GM18873 (cell line): Measurements from ENCODE around the gene HMCN1.
A peak's percentile ranks its signal among the peaks of the same experiment; 100 is the strongest.
"Not testable (repeated sequence)": the region's sequence is repeated elsewhere in the genome, so short reads cannot be mapped to it uniquely, and the experiment has no call there.

Experiments
- ATAC-seq: cut with Tn5 transposase; IDR thresholded peaks from one replicate; pipeline ENCODE4 v1.9.1; 2021; ENCODE audit warnings: mild to moderate bottlenecking, moderate library complexity, moderate number of reproducible peaks; ENCODE audit not compliant: unreplicated experiment, low FRiP score

Gene HMCN1

GRCh38 chr1:185892831-185893403 lies 158.7 kb downstream of the HMCN1 start:
- ATAC-seq = not testable (repeated sequence)

- no peak for ATAC-seq
These were observed 160.6 kb downstream of the HMCN1 start for GRCh38 chr1:185894791-185895190.

GRCh38 chr1:185895208-185895900 lies 161.2 kb downstream of the HMCN1 start:
- no peak for ATAC-seq

GRCh38 chr1:185896863-185897262 lies 162.7 kb downstream of the HMCN1 start:
- no peak for ATAC-seq

GRCh38 chr1:185906186-185906585 lies 172.0 kb downstream of the HMCN1 start:
- no peak for ATAC-seq

- no peak for ATAC-seq
These were observed 173.1 kb downstream of the HMCN1 start for GRCh38 chr1:185907246-185907645.

GRCh38 chr1:185911978-185912377 lies 177.8 kb downstream of the HMCN1 start:
- ATAC-seq = no peak

GRCh38 chr1:185912504-185912903 lies 178.3 kb downstream of the HMCN1 start:
- ATAC-seq = no peak

GRCh38 chr1:185914089-185914488 lies 179.9 kb downstream of the HMCN1 start:
- ATAC-seq = no peak

GRCh38 chr1:185916861-185917260 lies 182.7 kb downstream of the HMCN1 start:
- ATAC-seq = no peak

GRCh38 chr1:185917646-185918045 lies 183.5 kb downstream of the HMCN1 start:
- no peak for ATAC-seq

- ATAC-seq = peak; percentile 80
These were observed 186.4 kb downstream of the HMCN1 start for GRCh38 chr1:185920602-185921001.

- ATAC-seq = no peak
These were observed 187.4 kb downstream of the HMCN1 start for GRCh38 chr1:185921636-185922035.

- ATAC-seq = no peak
These were observed 192.4 kb downstream of the HMCN1 start for GRCh38 chr1:185926588-185926987.

- no peak for ATAC-seq
These were observed 195.6 kb downstream of the HMCN1 start for GRCh38 chr1:185929776-185930175.

- no peak for ATAC-seq
These were observed 197.2 kb downstream of the HMCN1 start for GRCh38 chr1:185931438-185931837.

- ATAC-seq = no peak
These were observed 199.4 kb downstream of the HMCN1 start for GRCh38 chr1:185933580-185933979.

- no peak for ATAC-seq
These were observed 200.4 kb downstream of the HMCN1 start for GRCh38 chr1:185934476-185935189.

GRCh38 chr1:185935360-185935759 lies 201.2 kb downstream of the HMCN1 start:
- ATAC-seq = no peak

- ATAC-seq = no peak
These were observed 202.4 kb downstream of the HMCN1 start for GRCh38 chr1:185936641-185937040.

GRCh38 chr1:185938396-185938795 lies 204.2 kb downstream of the HMCN1 start:
- ATAC-seq = no peak

GRCh38 chr1:185939142-185939541 lies 205.0 kb downstream of the HMCN1 start:
- no peak for ATAC-seq
